Measurements from ENCODE around the gene NGFR. TPM values are rescaled to one million over a fixed set of nuclear protein-coding genes. Genes with fewer than 3 reads are reported as not detected.

The NGFR gene
- total and polyA plus RNA-seq, 3 donors from 2014 or later, result 11.3 to 21.5 (median 20.6) TPM

DNA sequence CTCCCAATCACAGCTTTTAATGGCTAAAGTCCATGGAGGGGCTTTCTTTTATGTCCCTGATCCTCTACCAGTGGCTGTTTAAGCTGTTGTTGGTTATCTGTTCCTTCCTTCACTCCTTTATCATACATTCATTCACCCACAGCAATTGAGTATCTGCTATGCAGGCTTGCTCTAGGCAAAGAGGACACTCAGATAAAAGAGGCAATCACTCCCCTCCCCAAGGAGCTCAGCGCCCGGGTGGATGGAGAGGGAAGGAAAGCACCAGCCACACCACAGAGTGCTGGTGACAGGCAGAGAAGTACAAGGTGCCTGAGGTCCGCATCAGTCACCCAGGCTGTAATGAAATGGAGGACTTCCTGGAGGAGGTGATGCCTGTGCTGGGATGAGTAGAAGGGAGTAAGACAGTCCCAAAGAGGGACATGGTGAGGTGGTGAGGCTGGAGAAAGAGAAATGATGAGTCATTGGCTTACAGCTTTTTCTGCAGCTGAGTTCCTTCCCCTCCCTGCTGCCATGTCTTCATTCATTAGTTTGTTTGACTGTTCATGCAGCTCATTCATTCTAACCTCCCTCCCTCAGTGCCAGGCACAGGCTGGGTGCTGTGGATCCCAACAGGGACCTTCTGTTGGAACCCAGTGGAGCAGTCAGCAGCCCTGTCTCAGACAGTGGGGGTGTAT, 12.8 kb upstream of the NGFR start:
- intact Hi-C loops (cut with DNase I; ENCODE audit: low total_unique reads), result no loop called here
- Histone ChIP-seq H3K4me1 (peaks cover 5% of the 10 kb centered on the region), H3K36me3 (ENCODE audit: low read depth, missing control alignments) (no peaks in the 10 kb centered on the region), H3K27ac (no peak overlapping the region), H3K4me3 (no peak overlapping the region), H3K27me3 (no peaks in the 10 kb centered on the region), H3K9me3 (no peaks in the 10 kb centered on the region)
- no peak for DNase-seq
- TF ChIP-seq, protein P1, sequence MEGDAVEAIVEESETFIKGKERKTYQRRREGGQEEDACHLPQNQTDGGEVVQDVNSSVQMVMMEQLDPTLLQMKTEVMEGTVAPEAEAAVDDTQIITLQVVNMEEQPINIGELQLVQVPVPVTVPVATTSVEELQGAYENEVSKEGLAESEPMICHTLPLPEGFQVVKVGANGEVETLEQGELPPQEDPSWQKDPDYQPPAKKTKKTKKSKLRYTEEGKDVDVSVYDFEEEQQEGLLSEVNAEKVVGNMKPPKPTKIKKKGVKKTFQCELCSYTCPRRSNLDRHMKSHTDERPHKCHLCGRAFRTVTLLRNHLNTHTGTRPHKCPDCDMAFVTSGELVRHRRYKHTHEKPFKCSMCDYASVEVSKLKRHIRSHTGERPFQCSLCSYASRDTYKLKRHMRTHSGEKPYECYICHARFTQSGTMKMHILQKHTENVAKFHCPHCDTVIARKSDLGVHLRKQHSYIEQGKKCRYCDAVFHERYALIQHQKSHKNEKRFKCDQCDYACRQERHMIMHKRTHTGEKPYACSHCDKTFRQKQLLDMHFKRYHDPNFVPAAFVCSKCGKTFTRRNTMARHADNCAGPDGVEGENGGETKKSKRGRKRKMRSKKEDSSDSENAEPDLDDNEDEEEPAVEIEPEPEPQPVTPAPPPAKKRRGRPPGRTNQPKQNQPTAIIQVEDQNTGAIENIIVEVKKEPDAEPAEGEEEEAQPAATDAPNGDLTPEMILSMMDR (IDR thresholded peaks at IDR 0.05), result no peak
- TF ChIP-seq POLR2A (IDR thresholded peaks at IDR 0.05), result no peak
- 85 to 92% methylated on average over 3 of the region's 3 CpGs for WGBS, 2 donors

DNA sequence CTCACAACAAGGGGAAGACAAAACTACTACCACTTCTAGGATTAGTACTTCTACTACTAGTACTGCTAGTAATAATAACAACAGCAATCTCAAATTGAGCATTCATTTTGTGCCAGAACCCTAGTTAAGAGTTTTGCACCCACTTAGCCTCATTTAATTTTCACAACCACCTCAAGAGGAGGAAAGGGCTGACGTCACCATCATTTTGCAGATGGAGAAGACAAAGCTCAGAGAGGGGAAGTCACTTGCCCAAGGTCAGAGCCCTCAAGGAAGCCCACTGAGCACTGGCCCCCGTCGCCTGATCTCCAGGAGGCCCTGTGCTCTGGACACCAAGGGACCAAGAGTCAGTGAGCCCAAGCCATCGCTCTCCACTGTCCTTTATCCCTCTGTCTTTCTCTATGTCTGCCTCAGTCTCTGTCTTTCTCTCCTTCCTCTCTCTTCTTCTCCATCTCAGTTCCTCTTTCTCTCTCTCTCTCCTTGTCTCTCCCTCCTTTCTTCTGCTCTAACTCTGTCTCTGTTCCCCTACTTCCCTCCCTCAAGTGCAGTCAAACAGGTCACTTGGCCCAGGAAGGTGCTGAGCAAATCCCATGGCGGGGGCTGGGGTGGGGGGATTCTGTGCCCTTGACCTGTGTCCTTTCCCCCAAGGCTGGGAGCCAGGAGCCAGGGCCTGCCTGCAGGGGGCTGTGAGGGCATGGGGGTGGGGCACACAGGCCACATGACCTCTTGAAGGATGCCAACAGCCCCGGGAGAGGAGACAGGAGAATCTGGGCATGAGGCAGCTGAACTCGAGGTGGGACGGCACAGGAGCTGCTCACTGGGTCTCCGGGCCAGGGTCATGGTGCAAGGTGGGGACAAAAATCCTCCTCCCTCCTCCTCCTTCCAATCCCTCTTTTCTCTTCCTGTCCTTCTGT, 11.2 kb upstream of the NGFR start:
- H3K27me3 ChIP-seq, result no peaks in the 10 kb centered on the region
- no peak overlapping the region for H3K4me3 ChIP-seq
- no peak overlapping the region for H3K27ac ChIP-seq
- no peak for DNase-seq
- no peaks in the 10 kb centered on the region for H3K36me3 ChIP-seq (ENCODE audit: low read depth, missing control alignments)
- peaks cover 5% of the 10 kb centered on the region for H3K4me1 ChIP-seq
- intact Hi-C loops (cut with DNase I; ENCODE audit: low total_unique reads), result no loop called here
- no peaks in the 10 kb centered on the region for H3K9me3 ChIP-seq
- TF ChIP-seq, protein P1 (IDR thresholded peaks at IDR 0.05), result no peak
- TF ChIP-seq POLR2A (IDR thresholded peaks at IDR 0.05), result no peak
- WGBS, 2 donors, result 67 to 85% methylated on average over 7 to 9 of the region's 9 CpGs

DNA sequence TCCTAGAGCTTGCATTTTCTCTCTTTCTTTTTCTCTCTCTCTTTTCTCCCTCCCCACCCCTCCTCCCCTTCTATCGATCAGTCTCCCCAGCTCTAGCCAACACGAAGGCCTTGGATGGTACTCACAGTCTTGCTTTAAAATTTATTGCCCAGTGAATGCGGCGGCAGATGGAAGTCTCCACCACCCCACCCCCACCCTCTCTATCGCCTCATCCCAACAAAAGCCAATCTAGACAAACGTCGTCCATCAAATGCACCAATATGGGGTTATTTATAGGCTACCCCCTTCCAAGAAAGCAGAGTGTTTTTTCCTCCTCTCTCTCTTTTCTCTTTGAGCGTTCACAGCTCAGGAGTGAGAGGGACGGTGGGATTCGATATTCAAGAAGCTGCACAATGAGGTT, 10.5 kb upstream of the NGFR start:
- H3K9me3 ChIP-seq, result no peaks in the 10 kb centered on the region
- H3K27me3 ChIP-seq, result no peaks in the 10 kb centered on the region
- WGBS, 2 donors, result 73 to 84% methylated on average over 9 to 10 of the region's 10 CpGs
- TF ChIP-seq, protein P1 (IDR thresholded peaks at IDR 0.05), result no peak
- no peak for TF ChIP-seq POLR2A (IDR thresholded peaks at IDR 0.05)
- intact Hi-C loops (cut with DNase I; ENCODE audit: low total_unique reads), result no loop called here
- DNase-seq, result no peak
- H3K4me3 ChIP-seq, result no peak overlapping the region
- no peaks in the 10 kb centered on the region for H3K36me3 ChIP-seq (ENCODE audit: low read depth, missing control alignments)
- H3K27ac ChIP-seq, result no peak overlapping the region
- H3K4me1 ChIP-seq, result peaks cover 5% of the 10 kb centered on the region

GRCh38 chr17:49486012-49486641, 9.0 kb upstream of the NGFR start:
- H3K36me3 ChIP-seq (ENCODE audit: low read depth, missing control alignments), result no peaks in the 10 kb centered on the region
- H3K27me3 ChIP-seq, result no peaks in the 10 kb centered on the region
- peaks cover 5% of the 10 kb centered on the region for H3K4me1 ChIP-seq
- no peak overlapping the region for H3K27ac ChIP-seq
- no peak for DNase-seq
- no peak overlapping the region for H3K4me3 ChIP-seq
- 51 to 54% methylated on average over 9 to 13 of the region's 13 CpGs for WGBS, 2 donors
- no peak for TF ChIP-seq POLR2A (IDR thresholded peaks at IDR 0.05)
- TF ChIP-seq, protein P1 (IDR thresholded peaks at IDR 0.05), result no peak
- intact Hi-C loops (cut with DNase I; ENCODE audit: low total_unique reads), result loop anchor here (5.0 kb wide), 1 partner anchor 1866 kb away; no protein-coding TSS in a partner anchor
- H3K9me3 ChIP-seq, result no peaks in the 10 kb centered on the region

All from testis (tissue), 3 donors.